Smooth muscle cell (in vitro differentiated cells): ENCODE measurements around the gene BDH1. TPM values are rescaled to one million over a fixed set of nuclear protein-coding genes. Genes with fewer than 3 reads are reported as not detected.

Source experiments
- DNase-seq: peaks from one replicate; lab custom pipeline; 2025; ENCODE audit not compliant: unreplicated experiment; lab: John Stamatoyannopoulos, UW
- H2AFZ ChIP-seq: fragments of 200-600 bp; sonication (generic); 2 replicates; pipeline ENCODE4 v1.6.0; 2016; ENCODE audit warnings: antibody characterized with exemption, low read depth, mild to moderate bottlenecking
- H3F3A ChIP-seq: fragments of 200-600 bp; sonication (generic); 2 replicates; pipeline ENCODE4 v1.6.0; 2017; ENCODE audit warnings: antibody characterized with exemption, low read depth
- H3K27ac ChIP-seq: fragments of 200-600 bp; sonication (generic); 2 replicates; pipeline ENCODE4 v1.5.1; 2016; ENCODE audit warnings: low read depth, mild to moderate bottlenecking
- H3K27me3 ChIP-seq: fragments of 200-600 bp; sonication (generic); 2 replicates; pipeline ENCODE4 v1.6.1; 2016; ENCODE audit warnings: low read depth, mild to moderate bottlenecking
- H3K36me3 ChIP-seq: fragments of 200-600 bp; sonication (generic); 2 replicates; pipeline ENCODE4 v1.5.1; 2016; ENCODE audit warnings: low read depth
- H3K4me1 ChIP-seq: fragments of 200-600 bp; sonication (generic); 2 replicates; pipeline ENCODE4 v1.5.1; 2016; ENCODE audit warnings: low read depth
- H3K4me2 ChIP-seq: fragments of 200-600 bp; sonication (generic); 2 replicates; pipeline ENCODE4 v1.6.0; 2016; ENCODE audit warnings: mild to moderate bottlenecking
- H3K4me3 ChIP-seq: fragments of 200-600 bp; sonication (generic); 2 replicates; pipeline ENCODE4 v1.5.1; 2016; ENCODE audit warnings: mild to moderate bottlenecking
- H3K79me2 ChIP-seq: fragments of 200-600 bp; sonication (generic); 2 replicates; pipeline ENCODE4 v1.6.0; 2016; ENCODE audit warnings: low read depth, mild to moderate bottlenecking
- H3K9ac ChIP-seq: fragments of 200-600 bp; sonication (generic); 2 replicates; pipeline ENCODE4 v1.6.0; 2016; ENCODE audit warnings: low read depth
- H3K9me3 ChIP-seq: fragments of 200-600 bp; sonication (generic); replicated peaks from 2 replicates; pipeline ENCODE4 v1.5.1; 2016; ENCODE audit warnings: low read depth
- H4K20me1 ChIP-seq: fragments of 200-600 bp; sonication (generic); 2 replicates; pipeline ENCODE4 v1.6.0; 2016; ENCODE audit warnings: low read depth
- CTCF ChIP-seq: fragments of 200-600 bp; sonication (generic); IDR thresholded peaks from 2 replicates; pipeline ENCODE4 v1.5.1; 2017; ENCODE audit warnings: borderline replicate concordance, mild to moderate bottlenecking, antibody characterized with exemption; ENCODE audit not compliant: insufficient read depth, poor library complexity, severe bottlenecking
- WGBS: methylation state at CpG from one replicate; pipeline ENCODE4 v1.1.7; 2016; ENCODE audit warnings: low lambda C conversion rate; 5-methylcytosine and 5-hydroxymethylcytosine counted together
- polyA plus RNA-seq: library from polyadenylated mRNA; unstranded; fragments of >200 nt; fragmentation: Nextera tagmentation; extraction: Ambion mirVana; gene quantifications from 2 replicates; pipeline ENCODE4 v1.2.1, GENCODE V29; 2016
- total RNA-seq: library from RNA; depleted of rRNA; stranded (reverse); fragments of >200 nt; gene quantifications from 2 replicates; pipeline ENCODE4 v1.2.3, GENCODE V29; 2014

The BDH1 gene
- total and polyA plus RNA-seq, 2 experiments from 2014 or later = 4.0 to 7.2 TPM

- Histone ChIP-seq H3K9me3 (no peaks in the 10 kb centered on the region), H3K27me3 (no peaks in the 10 kb centered on the region), H3K79me2 (no peaks in the 10 kb centered on the region), H3K4me3 (no peak overlapping the region), H3K4me1 (peaks cover 8% of the 10 kb centered on the region), H3K27ac (no peak overlapping the region), H4K20me1 (no peaks in the 10 kb centered on the region), H2AFZ (no peak overlapping the region), H3K4me2 (no peak overlapping the region), H3K36me3 (no peaks in the 10 kb centered on the region), H3F3A (no peaks in the 10 kb centered on the region), H3K9ac (no peak overlapping the region)
- no peak for DNase-seq
- TF ChIP-seq CTCF = no peak
- 84% methylated on average over 5 of the region's 5 CpGs for WGBS
Measured at GRCh38 chr3:197475997-197476525, 79.7 kb downstream of the BDH1 start.

- Histone ChIP-seq H3K27ac (no peak overlapping the region), H3K9ac (no peak overlapping the region), H3F3A (no peaks in the 10 kb centered on the region), H3K4me3 (no peak overlapping the region), H3K9me3 (no peaks in the 10 kb centered on the region), H3K27me3 (no peaks in the 10 kb centered on the region), H4K20me1 (no peaks in the 10 kb centered on the region), H3K36me3 (no peaks in the 10 kb centered on the region), H3K4me2 (no peak overlapping the region), H2AFZ (no peak overlapping the region), H3K79me2 (no peaks in the 10 kb centered on the region), H3K4me1 (peaks cover 8% of the 10 kb centered on the region)
- no peak for TF ChIP-seq CTCF
- no peak for DNase-seq
- WGBS = 77% methylated on average over 3 of the region's 3 CpGs
Measured at GRCh38 chr3:197475514-197475913, 80.3 kb downstream of the BDH1 start.

- H3K27me3 ChIP-seq = no peaks in the 10 kb centered on the region
- no peak for TF ChIP-seq CTCF
- no peaks in the 10 kb centered on the region for H4K20me1 ChIP-seq
- H3K9ac ChIP-seq = no peak overlapping the region
- H3K9me3 ChIP-seq = no peaks in the 10 kb centered on the region
- 100% methylated on average over 2 of the region's 2 CpGs for WGBS
- H3K27ac ChIP-seq = no peak overlapping the region
- H2AFZ ChIP-seq = no peak overlapping the region
- H3F3A ChIP-seq = peaks cover 3% of the 10 kb centered on the region
- DNase-seq = no peak
- H3K4me1 ChIP-seq = peaks cover 10% of the 10 kb centered on the region
- H3K79me2 ChIP-seq = no peaks in the 10 kb centered on the region
- no peak overlapping the region for H3K4me2 ChIP-seq
- H3K36me3 ChIP-seq = no peaks in the 10 kb centered on the region
- H3K4me3 ChIP-seq = no peak overlapping the region
Measured at GRCh38 chr3:197472151-197472550, 83.6 kb downstream of the BDH1 start.
